Activated CD4-positive, alpha-beta T cell treated with anti-CD3 and anti-CD28 coated beads for 36 hours (primary cell): ENCODE data around the gene CACNA1B. TPM values are rescaled to one million over a fixed set of nuclear protein-coding genes. Genes with fewer than 3 reads are reported as not detected.

Experiments
- ATAC-seq: fragments of 200-7000 bp; cut with Tn5 transposase; one replicate; pipeline ENCODE4 v1.10.0; 2021; ENCODE audit warnings: mild to moderate bottlenecking, moderate library complexity
- CTCF ChIA-PET: fragments of 350-600 bp; sonication (Branson Sonifier 250); formaldehyde crosslinking; loops from one replicate; lab custom pipeline; 2021; ENCODE audit warnings: antibody characterized with exemption; lab: Charles Lee
- POLR2A ChIA-PET: fragments of 350-600 bp; sonication (Branson Sonifier 250); formaldehyde crosslinking; loops from one replicate; lab custom pipeline; 2021; ENCODE audit warnings: antibody characterized with exemption, inconsistent platforms; lab: Charles Lee
- DNase-seq: peaks from one replicate; pipeline ENCODE4 v3.0.0-alpha.2; 2020
- H3K27ac Mint-ChIP-seq: one replicate; pipeline ENCODE4 v1.8.0; 2021; ENCODE audit warnings: mixed read lengths
- H3K27me3 Mint-ChIP-seq: one replicate; pipeline ENCODE4 v1.8.0; 2021; ENCODE audit warnings: mixed read lengths
- H3K36me3 Mint-ChIP-seq: one replicate; pipeline ENCODE4 v1.8.0; 2021; ENCODE audit warnings: low read depth, mixed read lengths
- H3K4me1 Mint-ChIP-seq: one replicate; pipeline ENCODE4 v1.8.0; 2021; ENCODE audit warnings: mixed read lengths
- H3K4me3 Mint-ChIP-seq: one replicate; pipeline ENCODE4 v1.8.0; 2021; ENCODE audit warnings: mild to moderate bottlenecking, moderate library complexity, mixed read lengths
- H3K9me3 Mint-ChIP-seq: one replicate; pipeline ENCODE4 v1.8.0; 2021; ENCODE audit warnings: low read depth, mixed read lengths
- intact Hi-C, 2 experiments: fragments of 100-400 bp; cut with DNase I in 1 of 2; cut with micrococcal nuclease in 1 of 2; formaldehyde crosslinking; loops; one replicate each; pipeline versions ENCODE4 v1.14.2 to v1.15.1; 2022 to 2024; cut with DNase I, micrococcal nuclease
- total RNA-seq, 2 experiments: library from RNA; stranded (reverse); gene quantifications; one replicate each; pipeline ENCODE4 v1.2.3, GENCODE V29; 2021

The CACNA1B gene
- total RNA-seq, 2 experiments from 2014 or later = 0.05 to 0.07 TPM

DNA sequence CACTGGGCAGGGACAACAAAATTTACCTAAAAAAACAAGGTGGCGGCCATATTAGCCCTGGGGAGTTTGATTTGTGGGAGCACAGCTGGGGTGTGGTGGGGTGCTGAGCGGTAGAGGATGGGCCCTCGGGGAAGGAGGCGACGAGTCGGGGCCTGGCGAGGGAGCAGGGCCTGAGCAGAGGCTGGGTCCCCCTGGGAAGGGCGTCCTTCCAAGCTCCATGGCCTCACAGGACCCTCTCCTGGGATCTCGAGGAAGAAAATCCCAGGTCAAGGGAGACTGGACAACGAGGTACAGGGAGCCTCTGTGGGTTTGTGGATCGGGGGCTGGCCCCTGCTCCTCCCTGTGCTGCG lies 165.5 kb downstream of the CACNA1B start:
- peaks cover 11% of the 10 kb centered on the region for H3K27me3 Mint-ChIP-seq
- H3K27ac Mint-ChIP-seq = no peak overlapping the region
- ATAC-seq (no peak), DNase-seq (no peak)
- POLR2A ChIA-PET = interaction anchor here (0.6 kb wide), 1 partner anchor 42 kb away, joined by 3 read pairs; no protein-coding TSS in a partner anchor
- no peak overlapping the region for H3K4me3 Mint-ChIP-seq
- CTCF ChIA-PET = no interaction called here
- no peaks in the 10 kb centered on the region for H3K36me3 Mint-ChIP-seq
- H3K4me1 Mint-ChIP-seq = no peaks in the 10 kb centered on the region
- intact Hi-C loops = no loop called here
- no peaks in the 10 kb centered on the region for H3K9me3 Mint-ChIP-seq

DNA sequence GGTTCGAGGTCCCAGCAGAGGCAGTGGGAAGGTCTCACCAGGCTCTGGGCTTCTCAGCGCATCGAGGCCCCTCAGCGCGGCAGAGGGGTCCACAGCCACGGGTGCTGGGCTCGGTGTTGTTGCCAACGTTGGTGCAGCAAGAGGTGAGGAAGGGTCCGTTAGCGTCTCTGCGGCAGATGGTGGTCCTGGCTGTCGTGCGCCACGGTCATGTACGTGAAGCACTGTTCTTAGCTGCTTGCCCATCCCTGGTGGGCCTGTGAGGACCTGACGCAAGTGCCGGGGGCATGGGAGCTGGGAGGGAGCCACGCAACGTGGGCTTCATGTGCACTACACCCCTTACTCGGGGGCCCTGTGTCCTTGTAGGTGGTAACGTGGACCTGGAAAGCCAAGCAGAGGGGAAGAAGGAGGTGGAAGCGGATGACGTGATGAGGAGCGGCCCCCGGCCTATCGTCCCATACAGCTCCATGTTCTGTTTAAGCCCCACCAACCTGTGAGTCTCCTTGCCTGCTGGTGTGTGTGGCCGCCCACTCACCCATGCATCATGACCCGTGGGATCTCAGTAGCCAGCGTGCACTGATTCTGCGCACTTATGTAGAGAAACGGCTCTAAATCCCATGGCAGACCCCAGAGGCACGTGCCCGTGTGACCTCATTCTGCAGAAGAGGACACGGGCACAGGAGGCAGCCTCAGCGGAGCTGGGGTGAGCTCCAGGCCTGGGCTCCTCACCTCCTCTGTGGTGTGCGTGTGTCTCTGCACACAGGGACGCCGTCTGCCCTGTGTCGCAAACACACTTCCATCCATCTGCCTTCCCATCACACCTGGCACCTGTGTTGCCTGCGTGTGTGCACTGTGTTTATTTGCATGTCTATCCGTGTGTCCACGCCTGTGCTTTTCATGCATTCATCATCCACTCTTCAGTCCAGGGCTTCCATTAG lies 166.1 kb downstream of the CACNA1B start:
- ChIA-PET POLR2A (no interaction called here), CTCF (no interaction called here)
- ATAC-seq (no peak), DNase-seq (no peak)
- no peaks in the 10 kb centered on the region for H3K4me1 Mint-ChIP-seq
- no peak overlapping the region for H3K4me3 Mint-ChIP-seq
- H3K27me3 Mint-ChIP-seq = peaks cover 10% of the 10 kb centered on the region
- no peak overlapping the region for H3K27ac Mint-ChIP-seq
- no peaks in the 10 kb centered on the region for H3K36me3 Mint-ChIP-seq
- H3K9me3 Mint-ChIP-seq = no peaks in the 10 kb centered on the region
- intact Hi-C loops = no loop called here

DNA sequence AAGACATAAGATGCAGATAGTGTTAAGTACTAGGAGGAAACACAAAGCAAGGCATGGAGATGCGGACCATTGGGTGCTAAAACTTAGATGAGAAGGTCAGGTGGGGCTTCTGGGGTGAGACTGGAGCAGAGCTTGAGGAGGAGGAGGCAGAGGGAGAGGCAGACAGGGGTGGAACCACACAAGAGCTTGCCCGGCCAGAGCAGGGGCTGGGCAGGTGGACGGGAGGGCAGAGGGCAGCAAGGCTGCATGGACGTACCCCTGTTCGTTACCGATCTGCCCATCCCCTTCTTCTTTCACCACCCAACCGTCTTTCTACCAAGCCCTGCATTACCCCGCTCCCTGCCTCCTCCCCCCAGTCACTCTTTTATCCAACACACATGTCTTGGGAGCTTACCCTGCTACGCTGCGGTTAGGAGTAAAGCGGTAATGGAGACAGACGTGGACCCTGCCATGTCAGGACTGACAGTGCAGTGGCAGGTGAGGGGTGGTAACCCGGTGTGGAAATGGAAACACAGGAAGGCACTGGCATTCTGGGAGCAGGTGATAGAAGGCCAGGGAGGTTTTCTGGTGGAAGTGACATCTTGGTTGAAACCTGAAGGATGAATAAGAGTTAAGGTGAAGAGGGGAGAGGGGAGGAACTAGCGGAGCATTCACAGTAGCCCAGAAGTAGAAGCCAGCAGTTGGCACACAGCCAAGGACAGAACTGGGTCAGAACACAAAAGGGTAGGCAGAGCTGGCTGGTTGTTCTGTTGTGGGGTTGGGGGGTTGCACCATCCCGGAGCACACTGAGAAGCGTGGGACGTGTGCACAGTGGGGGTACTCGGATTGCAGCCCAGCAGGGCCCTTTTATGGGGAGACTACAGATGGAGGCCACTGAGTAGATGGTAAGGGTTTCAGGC lies 167.2 kb downstream of the CACNA1B start:
- Mint-ChIP-seq H3K4me3 (no peak overlapping the region), H3K36me3 (no peaks in the 10 kb centered on the region), H3K27me3 (peaks cover 10% of the 10 kb centered on the region), H3K4me1 (no peaks in the 10 kb centered on the region), H3K27ac (no peak overlapping the region), H3K9me3 (no peaks in the 10 kb centered on the region)
- no peak for DNase-seq
- ChIA-PET POLR2A (no interaction called here), CTCF (no interaction called here)
- no peak for ATAC-seq
- intact Hi-C loops = no loop called here

DNA sequence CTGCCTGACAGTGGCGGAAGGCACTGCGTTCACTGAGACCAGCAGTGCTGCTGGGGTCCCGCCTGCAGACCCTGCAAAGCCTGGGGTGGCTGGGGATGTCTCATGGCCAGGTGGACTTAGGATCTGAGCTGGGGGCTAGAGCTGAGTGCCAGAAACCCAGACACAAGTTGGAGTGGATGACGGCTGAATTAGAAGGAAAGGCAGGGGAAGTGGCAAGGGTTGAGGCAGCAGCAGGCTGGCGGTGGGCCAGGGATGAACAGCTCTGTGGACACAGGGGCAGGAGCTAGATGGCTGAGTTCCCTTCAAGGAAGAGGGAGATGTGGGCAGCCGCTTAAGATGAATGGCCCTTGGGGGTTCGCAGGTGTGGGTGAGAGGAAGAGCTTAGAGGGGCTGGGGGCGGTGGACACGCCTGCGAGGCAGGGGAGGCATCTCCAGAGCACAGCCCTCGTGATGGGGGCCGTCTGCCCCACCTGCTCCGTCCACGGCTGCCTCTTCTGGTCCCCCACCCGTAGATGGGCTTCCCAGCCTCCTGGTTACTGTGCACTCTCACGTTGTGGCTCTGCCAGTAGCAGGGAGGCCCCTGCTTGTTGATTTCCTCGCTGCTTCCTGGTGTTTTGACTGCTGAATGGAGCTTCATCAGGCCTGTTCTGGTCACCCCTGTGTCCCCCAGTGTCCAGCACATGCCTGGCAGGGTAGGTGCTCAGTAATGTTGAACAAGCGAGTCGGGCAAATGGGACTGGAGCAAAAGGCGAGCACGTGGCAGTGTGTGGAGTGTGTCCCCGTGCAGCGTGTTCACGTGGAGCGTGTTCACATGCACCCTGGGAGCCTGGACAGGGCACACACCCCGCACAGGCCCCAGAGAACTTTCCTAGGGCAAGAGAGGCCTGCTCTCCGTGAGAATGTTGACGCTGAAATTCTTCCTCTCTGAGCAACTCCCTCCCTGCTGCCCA lies 168.2 kb downstream of the CACNA1B start:
- ChIA-PET POLR2A (no interaction called here), CTCF (no interaction called here)
- intact Hi-C loops = no loop called here
- no peak for ATAC-seq
- H3K27ac Mint-ChIP-seq = no peak overlapping the region
- no peaks in the 10 kb centered on the region for H3K9me3 Mint-ChIP-seq
- H3K27me3 Mint-ChIP-seq = peaks cover 10% of the 10 kb centered on the region
- H3K36me3 Mint-ChIP-seq = no peaks in the 10 kb centered on the region
- no peak overlapping the region for H3K4me3 Mint-ChIP-seq
- no peak for DNase-seq
- no peaks in the 10 kb centered on the region for H3K4me1 Mint-ChIP-seq

DNA sequence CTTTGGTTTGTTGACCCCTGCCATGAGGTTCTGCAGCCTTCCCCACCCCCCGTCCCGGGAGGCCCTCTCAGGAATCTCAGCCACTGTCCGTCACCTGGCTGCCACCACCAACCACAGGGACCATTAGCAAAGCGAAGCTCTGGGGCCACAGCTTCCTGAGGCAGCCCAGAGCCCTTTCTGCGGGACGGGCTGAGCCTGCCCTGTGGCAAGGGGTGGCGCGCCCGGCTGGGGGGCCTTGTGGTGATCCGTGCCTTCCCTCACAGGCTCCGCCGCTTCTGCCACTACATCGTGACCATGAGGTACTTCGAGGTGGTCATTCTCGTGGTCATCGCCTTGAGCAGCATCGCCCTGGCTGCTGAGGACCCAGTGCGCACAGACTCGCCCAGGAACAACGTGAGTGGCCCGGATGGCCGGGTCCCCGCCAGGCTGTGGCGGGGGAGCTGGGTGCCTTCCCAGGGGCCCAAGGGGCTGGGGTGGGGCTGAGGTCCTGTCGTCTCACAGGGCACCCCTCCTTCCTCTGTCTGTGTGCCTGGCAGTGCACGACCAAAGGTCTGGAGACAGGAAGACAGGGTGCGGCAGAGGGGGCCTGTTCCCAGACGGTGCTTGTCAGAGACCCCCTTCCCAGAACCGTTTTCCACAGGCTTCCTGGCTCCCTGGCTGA lies 169.2 kb downstream of the CACNA1B start:
- intact Hi-C loops = no loop called here
- no peak overlapping the region for H3K4me3 Mint-ChIP-seq
- ATAC-seq (no peak), DNase-seq (no peak)
- CTCF ChIA-PET = no interaction called here
- H3K4me1 Mint-ChIP-seq = no peaks in the 10 kb centered on the region
- no peaks in the 10 kb centered on the region for H3K9me3 Mint-ChIP-seq
- no peak overlapping the region for H3K27ac Mint-ChIP-seq
- peaks cover 11% of the 10 kb centered on the region for H3K27me3 Mint-ChIP-seq
- H3K36me3 Mint-ChIP-seq = no peaks in the 10 kb centered on the region
- POLR2A ChIA-PET = no interaction called here

DNA sequence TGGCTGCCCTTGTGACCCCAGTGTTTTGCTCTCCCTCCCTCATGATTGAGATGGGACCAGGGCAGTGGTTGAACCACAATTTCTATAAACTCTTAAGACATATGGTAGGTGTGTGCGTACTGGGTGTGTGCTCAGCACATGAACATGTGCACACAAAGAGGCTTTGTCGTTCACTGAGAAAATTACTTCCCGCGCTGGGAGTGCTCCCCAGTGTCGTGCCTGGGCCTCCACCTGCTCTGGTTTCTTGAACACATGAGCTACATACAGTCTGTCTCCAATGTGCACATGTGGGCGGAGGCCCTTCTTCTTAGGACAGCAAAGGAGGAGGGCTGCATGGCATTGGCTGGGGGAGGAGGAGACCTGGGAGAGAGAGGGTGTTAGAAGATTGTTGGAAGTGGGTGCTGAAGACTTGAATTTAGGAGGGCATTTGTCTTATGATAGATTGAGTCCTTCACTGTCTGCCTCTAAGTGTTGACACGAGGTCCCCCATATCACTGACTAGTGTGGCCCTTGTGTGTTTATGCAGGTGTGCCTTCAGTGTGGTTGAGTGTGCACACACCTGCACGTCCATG lies 170.0 kb downstream of the CACNA1B start:
- ATAC-seq (no peak), DNase-seq (no peak)
- no peaks in the 10 kb centered on the region for H3K36me3 Mint-ChIP-seq
- CTCF ChIA-PET = no interaction called here
- POLR2A ChIA-PET = no interaction called here
- no peaks in the 10 kb centered on the region for H3K4me1 Mint-ChIP-seq
- no peak overlapping the region for H3K27ac Mint-ChIP-seq
- no peaks in the 10 kb centered on the region for H3K9me3 Mint-ChIP-seq
- intact Hi-C loops = no loop called here
- H3K27me3 Mint-ChIP-seq = peaks cover 13% of the 10 kb centered on the region
- no peak overlapping the region for H3K4me3 Mint-ChIP-seq

DNA sequence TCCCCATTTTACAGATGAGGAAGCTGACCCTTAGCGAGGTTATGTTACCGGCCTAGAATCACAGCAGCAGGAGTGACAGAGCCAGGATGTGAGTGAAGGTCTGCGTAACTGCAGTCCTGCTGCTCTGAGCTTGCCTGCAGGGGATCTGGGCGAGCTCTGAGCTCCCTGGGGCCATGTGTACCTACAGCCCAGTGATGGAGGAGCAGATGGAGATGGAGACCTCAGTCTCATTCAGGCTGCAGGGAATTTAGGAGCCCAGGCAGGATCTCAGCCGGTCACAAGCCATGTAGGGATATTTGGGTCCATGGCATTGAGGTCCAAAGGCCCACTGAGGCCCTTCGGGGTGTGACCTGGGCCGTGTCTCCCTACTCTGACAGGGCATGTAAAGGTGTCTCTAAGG lies 170.6 kb downstream of the CACNA1B start:
- peaks cover 13% of the 10 kb centered on the region for H3K27me3 Mint-ChIP-seq
- ChIA-PET POLR2A (no interaction called here), CTCF (no interaction called here)
- DNase-seq = no peak
- H3K4me3 Mint-ChIP-seq = no peak overlapping the region
- no peaks in the 10 kb centered on the region for H3K9me3 Mint-ChIP-seq
- H3K27ac Mint-ChIP-seq = no peak overlapping the region
- ATAC-seq = no peak
- intact Hi-C loops = no loop called here
- no peaks in the 10 kb centered on the region for H3K36me3 Mint-ChIP-seq
- H3K4me1 Mint-ChIP-seq = no peaks in the 10 kb centered on the region

DNA sequence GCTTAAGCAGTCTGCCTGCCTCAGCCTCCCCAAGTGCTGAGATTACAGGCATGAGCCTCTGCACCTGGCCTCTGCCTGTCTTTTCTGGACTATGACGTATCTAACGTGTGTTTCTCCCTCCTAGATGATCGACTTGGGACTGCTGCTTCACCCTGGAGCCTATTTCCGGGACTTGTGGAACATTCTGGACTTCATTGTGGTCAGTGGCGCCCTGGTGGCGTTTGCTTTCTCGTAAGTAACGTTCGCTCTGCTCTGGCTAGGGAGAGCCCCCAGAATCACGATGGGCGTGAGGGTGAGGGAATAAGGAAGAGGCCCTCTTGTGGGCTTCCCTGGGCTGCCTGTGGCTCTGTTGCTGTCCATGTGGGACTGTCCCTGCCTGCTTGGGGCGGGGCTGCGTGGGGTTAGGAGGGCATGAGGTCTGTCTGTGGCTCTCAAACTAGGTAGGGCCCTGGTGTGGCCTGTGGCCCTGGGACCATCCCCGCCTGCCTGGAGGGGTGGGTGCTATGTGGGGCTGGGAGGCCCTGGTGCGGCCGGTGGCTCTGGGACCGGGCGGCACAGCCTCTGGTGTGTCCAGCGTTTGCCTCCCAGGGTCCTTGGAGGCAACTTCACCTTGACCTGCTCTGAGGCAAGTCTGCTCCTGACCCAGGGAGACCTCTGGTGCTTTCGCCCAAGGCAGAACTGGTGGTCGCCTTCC lies 171.7 kb downstream of the CACNA1B start:
- H3K36me3 Mint-ChIP-seq = no peaks in the 10 kb centered on the region
- H3K9me3 Mint-ChIP-seq = no peaks in the 10 kb centered on the region
- intact Hi-C loops = no loop called here
- H3K4me1 Mint-ChIP-seq = no peaks in the 10 kb centered on the region
- ChIA-PET POLR2A (no interaction called here), CTCF (no interaction called here)
- no peak overlapping the region for H3K27ac Mint-ChIP-seq
- H3K4me3 Mint-ChIP-seq = no peak overlapping the region
- DNase-seq = no peak
- ATAC-seq = no peak
- peaks cover 12% of the 10 kb centered on the region for H3K27me3 Mint-ChIP-seq

DNA sequence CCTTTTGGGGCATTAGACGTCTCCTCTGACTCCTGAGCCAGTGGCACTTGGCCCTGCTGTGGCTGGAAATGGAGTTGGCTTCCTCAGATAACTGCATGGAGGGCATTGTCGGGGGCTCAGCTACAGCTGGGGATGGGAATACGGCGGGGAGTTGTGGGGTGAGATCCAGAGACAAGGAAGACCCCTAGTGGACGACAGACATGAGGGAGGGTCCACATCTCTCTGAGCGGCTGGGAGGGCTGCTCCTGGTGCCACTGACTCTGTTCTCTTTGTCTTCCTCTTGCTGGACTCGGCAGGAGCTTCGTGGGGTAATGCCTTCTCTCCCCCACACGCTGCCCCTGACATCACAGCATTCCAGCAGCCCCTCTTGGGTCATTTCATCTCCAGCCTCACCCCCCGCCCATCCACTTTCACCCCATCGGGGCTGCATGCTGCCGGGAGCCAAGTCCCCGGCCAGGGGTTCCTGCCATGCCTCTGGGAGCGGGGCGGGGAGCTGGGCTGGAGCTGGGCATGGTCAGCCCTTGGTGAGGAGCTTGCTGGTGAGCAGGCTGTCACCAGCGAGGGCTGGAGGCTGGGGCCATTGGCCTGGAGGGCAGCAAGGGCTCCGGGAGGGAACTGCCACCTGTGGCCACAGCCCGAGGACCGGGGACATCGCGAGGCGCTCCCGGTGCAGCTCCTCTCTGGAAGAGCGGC lies 172.3 kb downstream of the CACNA1B start:
- POLR2A ChIA-PET = no interaction called here
- CTCF ChIA-PET = no interaction called here
- Mint-ChIP-seq H3K36me3 (no peaks in the 10 kb centered on the region), H3K4me1 (no peaks in the 10 kb centered on the region), H3K27me3 (peaks cover 12% of the 10 kb centered on the region), H3K9me3 (no peaks in the 10 kb centered on the region), H3K4me3 (no peak overlapping the region), H3K27ac (no peak overlapping the region)
- ATAC-seq = no peak
- no peak for DNase-seq
- intact Hi-C loops = no loop called here
